Esophagus squamous epithelium (tissue), 4 donors: ENCODE data around the gene PI4KA.
"Not testable (repeated sequence)": the region's sequence is repeated elsewhere in the genome, so short reads cannot be mapped to it uniquely, and the experiment has no call there.

Source experiments
- CTCF ChIP-seq, 6 experiments: fragments of 450-650 bp in 4 of 6; fragments of 200-600 bp in 2 of 6; sonication (generic) in 2 of 6; IDR thresholded peaks; one replicate each; pipeline ENCODE4 v1.5.1; 2016 to 2019; ENCODE audit warnings: antibody characterized with exemption in 6 of 6, mild to moderate bottlenecking in 4 of 6, moderate library complexity in 4 of 6
- POLR2A ChIP-seq, 4 donors: fragments of 450-650 bp; IDR thresholded peaks; one replicate each; pipeline ENCODE4 v1.6.1; 2017; ENCODE audit warnings: antibody characterized with exemption in 4 of 4, mild to moderate bottlenecking in 4 of 4, moderate library complexity in 3 of 4

DNA sequence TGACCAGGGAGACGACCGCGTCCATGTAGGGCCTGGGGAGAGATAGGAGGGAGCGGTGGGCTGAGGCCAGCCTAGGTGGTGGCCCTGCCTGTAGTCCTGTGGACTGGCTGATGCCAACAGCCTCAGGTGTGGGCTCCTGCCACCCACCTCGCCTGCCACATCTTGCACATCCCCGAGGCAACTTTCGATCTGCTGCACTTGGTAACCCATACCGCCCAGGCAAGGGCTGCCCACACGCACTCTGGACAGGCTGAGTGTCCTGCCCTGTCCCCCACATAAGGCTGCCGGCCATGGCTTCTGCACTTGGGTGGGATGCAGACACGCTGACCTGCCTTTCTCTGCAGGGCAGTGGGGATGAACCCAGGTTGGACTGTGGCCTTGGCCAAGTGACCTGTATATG lies 148.6 kb downstream of the PI4KA start:
- TF ChIP-seq CTCF, POLR2A (IDR thresholded peaks at IDR 0.05): not testable (repeated sequence)
